HG02759 (cell line): ENCODE results near the gene AWAT1.
"Not testable (repeated sequence)": the region's sequence is repeated elsewhere in the genome, so short reads cannot be mapped to it uniquely, and the experiment has no call there.

Experiments
- ATAC-seq: cut with Tn5 transposase; IDR thresholded peaks from one replicate; pipeline ENCODE4 v1.9.1; 2021; ENCODE audit warnings: mild to moderate bottlenecking, moderate library complexity; ENCODE audit not compliant: unreplicated experiment

AWAT1 gene

GRCh38 chrX:70234355-70234754 lies at the start of gene AWAT1:
TSS of gene AWAT1 (plus strand) at chrX:70234655. CDS start at chrX:70234696, 41 bp downstream.
- ATAC-seq: no peak

DNA sequence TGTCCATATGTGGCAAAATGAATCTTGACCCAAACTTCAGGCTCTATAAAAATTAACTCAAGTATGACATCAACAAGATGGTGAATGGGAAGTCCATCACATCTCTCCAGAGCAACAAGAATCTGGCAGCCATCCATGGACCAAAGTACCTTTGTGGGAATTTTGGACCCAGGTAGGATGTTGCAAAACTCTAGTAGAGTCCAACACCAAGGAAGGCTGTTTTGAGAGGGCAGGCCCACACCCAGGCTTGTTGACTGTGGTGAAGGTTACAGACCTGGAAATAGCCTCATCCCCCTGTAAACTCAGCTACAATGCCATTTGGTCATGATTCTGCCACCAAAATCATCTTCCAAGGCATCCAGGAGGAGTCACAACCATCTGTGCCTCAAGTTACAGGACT lies 44.2 kb upstream of the AWAT1 start:
- no peak for ATAC-seq

DNA sequence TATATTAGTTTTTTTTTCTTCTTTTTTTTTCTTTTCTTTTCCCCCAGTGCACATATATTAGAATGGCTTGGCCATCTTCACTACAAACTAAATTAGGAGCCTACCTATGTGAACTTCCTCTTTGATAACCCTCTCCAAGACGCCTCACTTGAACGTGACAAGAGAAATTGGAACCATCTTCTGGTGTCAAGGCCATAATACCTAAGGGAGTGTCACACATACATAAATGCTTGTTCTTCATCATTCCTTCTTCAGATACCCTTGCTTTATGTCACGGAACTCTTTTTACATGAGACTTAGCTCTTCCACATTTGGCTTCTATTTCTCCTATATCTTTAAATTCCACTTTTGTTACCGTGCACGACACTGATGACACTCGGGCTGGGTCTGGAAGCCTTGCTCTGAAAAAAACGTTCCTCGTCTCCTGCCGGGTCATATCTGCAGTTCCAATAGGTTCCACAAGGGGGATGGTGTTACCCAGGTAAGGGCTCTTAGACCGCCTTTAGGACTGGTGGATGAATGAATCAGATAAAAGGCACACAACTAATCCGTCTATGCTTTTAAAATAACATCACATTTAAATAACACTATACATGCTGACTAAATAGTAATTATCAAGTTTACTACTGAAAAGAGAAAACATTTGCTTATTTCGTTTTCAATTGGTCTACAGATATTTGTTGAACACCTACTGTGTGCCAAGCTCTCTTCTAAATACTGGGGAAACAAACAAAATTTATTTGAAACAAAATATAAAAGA lies 37.3 kb upstream of the AWAT1 start:
- peak; percentile 73 for ATAC-seq

- ATAC-seq: no peak
Measured at GRCh38 chrX:70201732-70202131, 32.7 kb upstream of the AWAT1 start.

DNA sequence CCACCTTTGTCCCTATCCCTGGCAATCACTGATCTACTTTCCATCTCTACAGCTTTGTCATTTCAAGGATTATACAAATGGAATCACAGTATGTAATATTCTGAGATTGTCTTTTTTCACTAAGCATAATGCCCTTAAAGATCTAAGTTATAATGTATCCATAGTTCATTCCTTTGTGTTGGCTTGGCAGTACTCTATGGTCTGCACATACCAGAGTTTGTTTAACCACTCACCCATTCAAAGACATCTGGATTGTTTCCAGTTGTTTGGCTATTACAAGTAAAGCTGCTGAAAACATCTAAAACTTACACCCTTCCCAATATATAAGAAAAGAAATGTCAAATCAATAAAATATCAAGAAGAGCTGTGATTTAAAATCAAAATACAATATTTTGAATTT lies 26.0 kb upstream of the AWAT1 start:
- no peak for ATAC-seq

GRCh38 chrX:70209570-70209969 lies 24.9 kb upstream of the AWAT1 start:
- ATAC-seq: not testable (repeated sequence)

- ATAC-seq: no peak
Measured at GRCh38 chrX:70219938-70220764, 14.3 kb upstream of the AWAT1 start.

DNA sequence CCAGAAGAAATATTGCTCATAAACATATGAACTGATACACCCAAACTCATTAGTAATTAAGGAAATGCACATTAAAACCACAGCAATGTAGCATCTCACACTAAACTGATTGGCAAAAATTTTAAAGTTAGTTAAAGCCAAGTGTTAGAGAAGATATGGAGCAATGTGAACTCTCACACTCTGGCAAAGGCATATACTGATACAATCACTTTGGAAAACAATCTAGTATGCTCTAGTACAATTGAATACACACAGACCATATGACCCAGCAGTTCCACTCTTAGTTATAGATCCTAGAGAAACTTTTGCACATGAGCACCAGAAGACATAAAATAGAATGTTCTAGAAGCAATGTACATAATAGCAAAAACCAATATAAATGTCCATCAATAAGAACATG lies 8.4 kb upstream of the AWAT1 start:
- no peak for ATAC-seq

DNA sequence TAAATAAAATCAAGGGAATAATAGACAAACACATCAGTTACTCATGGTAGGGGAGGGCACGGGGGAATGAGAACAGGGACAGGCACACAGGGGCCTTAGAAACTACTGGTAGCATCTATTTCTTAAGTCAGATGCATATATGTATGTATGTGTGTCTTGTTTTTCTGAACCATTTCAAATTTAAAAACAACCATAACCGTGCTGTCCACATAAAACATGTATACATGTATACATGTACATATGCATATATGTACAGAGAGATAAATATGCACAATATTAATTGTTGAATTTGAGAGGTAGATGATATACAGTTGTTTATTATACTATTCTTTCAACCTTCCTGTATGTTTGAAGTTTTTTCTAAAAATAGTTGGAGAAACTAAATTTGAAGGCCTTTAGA lies 7.8 kb upstream of the AWAT1 start:
- ATAC-seq: no peak

DNA sequence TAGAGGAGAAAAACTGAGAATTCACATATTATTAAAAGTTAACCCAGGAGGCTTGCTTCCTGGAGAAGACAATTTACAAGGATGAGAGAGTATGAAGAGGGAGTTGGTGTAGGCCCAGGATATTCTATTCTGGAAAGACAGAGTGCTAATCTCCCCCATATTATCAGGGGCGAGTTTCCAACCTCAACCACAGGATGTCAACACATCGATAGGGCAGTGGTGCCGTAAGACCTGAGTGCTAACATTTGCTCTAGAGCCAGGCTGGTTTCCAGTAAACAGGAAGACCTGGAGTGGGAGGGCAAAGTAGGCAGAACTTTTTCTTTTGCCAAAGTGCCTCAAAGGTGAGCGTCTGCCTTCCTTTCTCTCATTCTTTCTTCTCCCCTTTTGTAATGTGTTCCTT lies 2.8 kb upstream of the AWAT1 start:
- ATAC-seq: no peak

DNA sequence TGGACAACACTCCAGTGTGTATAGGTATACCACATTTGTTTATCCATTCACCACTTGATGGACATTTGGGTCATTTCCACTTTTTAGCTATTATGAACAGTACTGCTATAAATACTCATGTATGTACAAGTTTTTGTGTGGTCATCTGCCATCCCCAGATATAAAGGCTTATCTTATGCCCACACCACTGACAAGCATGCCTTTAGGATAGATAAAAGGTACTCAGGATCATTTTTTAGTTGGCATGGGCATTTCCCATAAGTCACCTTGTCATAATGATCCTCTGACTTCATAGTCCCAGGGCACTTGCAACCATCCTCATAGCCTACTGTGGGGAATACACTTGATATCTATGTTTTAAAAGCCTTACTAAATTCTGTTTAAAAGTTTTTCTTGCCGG lies 6.3 kb downstream of the AWAT1 start:
- no peak for ATAC-seq

- ATAC-seq: no peak
Measured at GRCh38 chrX:70241501-70241900, 7.0 kb downstream of the AWAT1 start.

DNA sequence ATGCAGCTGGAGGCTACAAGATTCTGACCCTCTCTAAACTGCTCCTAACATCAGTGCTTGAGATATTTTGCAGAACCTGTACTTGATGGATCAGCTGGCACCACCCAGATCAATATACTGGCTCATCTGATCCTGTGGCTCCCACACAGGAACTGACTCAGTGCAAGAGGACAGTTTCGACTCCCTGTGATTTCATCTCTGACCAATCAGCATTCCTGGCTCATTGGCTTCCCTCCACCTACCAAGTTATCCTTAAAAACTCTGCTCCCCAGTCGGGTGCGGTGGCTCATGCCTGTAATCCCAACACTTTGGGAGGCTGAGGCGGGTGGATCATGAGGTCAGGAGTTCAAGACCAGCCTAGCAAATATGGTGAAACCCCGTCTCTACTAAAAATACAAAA lies 9.1 kb downstream of the AWAT1 start:
- ATAC-seq: not testable (repeated sequence)

DNA sequence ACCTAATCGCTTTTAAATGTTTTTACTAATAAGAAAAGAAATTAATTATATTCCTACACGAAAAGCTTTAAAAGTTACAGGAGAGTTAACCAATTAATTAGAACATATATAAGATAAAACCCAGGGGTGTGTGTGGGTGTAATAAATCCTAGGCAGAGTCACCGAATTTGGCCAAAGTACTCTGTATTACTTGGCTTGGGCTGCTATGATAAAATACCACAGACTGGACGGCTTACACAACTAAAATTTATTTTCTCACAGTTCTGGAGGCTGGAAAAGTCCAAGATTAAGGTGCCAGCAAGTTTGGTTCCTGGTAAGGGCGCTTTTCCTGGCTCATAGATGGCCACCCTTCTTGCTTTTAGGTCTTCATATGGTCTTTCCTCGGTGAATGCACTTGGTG lies 10.4 kb downstream of the AWAT1 start:
- no peak for ATAC-seq

- no peak for ATAC-seq
Measured at GRCh38 chrX:70247252-70247651, 12.8 kb downstream of the AWAT1 start.

DNA sequence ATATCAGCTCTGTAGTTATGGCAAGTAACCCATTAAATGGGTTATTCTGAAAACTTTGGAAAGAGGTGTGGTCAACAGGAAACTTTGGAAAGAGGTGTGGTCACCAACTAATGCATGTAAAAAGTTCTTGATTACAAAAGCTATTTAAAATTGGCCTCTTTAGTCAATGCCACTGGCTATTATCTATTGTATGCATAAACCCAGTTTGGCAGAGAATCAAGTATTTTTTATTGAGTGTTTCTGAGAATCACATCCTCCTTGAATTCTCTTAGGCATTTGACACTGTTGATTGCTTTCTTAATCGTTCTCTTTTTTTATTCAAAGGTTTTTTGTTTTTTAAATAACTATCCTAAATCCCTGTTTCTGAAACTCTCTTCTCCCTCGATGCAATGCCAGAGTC lies 18.0 kb downstream of the AWAT1 start:
- ATAC-seq: no peak

- ATAC-seq: no peak
Measured at GRCh38 chrX:70253377-70254062, 19.1 kb downstream of the AWAT1 start.

DNA sequence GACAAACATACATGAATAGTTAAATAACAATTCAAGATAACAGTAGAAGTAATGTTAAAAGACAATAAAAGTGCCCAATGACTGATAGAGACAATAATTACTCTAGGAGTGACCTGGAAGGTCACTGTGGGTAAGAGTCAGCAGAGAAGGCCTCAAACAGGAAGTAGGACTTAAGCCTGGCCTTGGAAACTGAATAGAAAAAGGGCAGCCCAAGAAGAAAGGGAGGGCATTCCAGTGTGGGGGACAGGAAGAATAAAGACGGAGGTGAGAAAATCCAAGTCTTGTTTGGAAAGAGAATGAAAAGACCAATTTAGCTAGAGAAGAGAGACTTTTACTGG lies 19.6 kb downstream of the AWAT1 start:
- ATAC-seq: no peak

- ATAC-seq: no peak
Measured at GRCh38 chrX:70254909-70255308, 20.5 kb downstream of the AWAT1 start.

DNA sequence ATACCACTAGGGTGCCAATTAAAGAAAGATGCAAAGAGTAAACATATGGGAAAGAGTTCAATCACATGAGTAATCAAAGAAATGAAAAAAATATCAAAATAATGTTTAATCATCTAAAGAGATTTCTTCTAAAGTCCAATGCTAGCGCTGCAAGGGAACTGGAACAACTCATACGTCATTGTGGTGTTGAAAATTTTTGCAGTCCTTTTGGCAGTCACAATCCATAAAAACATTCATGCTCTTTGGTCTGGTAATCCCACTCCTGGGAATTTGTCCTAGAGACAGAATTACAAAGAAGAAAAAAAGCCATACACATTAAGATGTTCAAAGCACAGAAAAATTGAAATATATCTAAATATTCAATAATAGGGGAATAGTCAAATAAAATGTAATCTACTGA lies 21.0 kb downstream of the AWAT1 start:
- no peak for ATAC-seq

GRCh38 chrX:70257423-70258288 lies 23.2 kb downstream of the AWAT1 start:
- ATAC-seq: no peak
